Liver (tissue), 9 donors: Measurements from ENCODE around the gene PIWIL1. TPM values are rescaled to one million over a fixed set of nuclear protein-coding genes. Genes with fewer than 3 reads are reported as not detected.

Experiments
- DNase-seq: peaks from one replicate; pipeline ENCODE4 v3.0.0-alpha.2; 2017; ENCODE audit warnings: low spot score
- H3K27ac ChIP-seq, 2 donors: one replicate each; pipeline ENCODE4 v1.7.0; 2013; ENCODE audit warnings: inconsistent platforms in 2 of 2, low read length in 2 of 2, control low read depth in 1 of 2, low read depth in 1 of 2, mild to moderate bottlenecking in 1 of 2
- H3K27me3 ChIP-seq, 4 donors: one replicate each; pipeline versions ENCODE4 v1.6.1 to v1.7.0; 2013; ENCODE audit warnings: low read length in 3 of 4, inconsistent platforms in 1 of 4, mild to moderate bottlenecking in 1 of 4, moderate library complexity in 1 of 4; ENCODE audit not compliant: control insufficient read depth in 4 of 4, insufficient read depth in 4 of 4
- H3K36me3 ChIP-seq, 4 donors: one replicate each; pipeline versions ENCODE4 v1.6.1 to v1.7.0; 2013; ENCODE audit warnings: low read length in 3 of 4, mild to moderate bottlenecking in 3 of 4, low read depth in 1 of 4, moderate library complexity in 1 of 4; ENCODE audit not compliant: control insufficient read depth in 4 of 4, insufficient read depth in 3 of 4
- H3K4me1 ChIP-seq, 4 donors: one replicate each; pipeline versions ENCODE4 v1.6.1 to v1.7.0; 2013; ENCODE audit warnings: low read length in 3 of 4, mild to moderate bottlenecking in 3 of 4, moderate library complexity in 1 of 4; ENCODE audit not compliant: control insufficient read depth in 4 of 4, insufficient read depth in 4 of 4
- H3K4me3 ChIP-seq, 3 donors: one replicate each; pipeline versions ENCODE4 v1.6.1 to v1.7.0; 2013; ENCODE audit warnings: low read length in 3 of 3, control low read depth in 1 of 3, low read depth in 1 of 3, mild to moderate bottlenecking in 1 of 3
- H3K9ac ChIP-seq, 2 donors: one replicate each; pipeline ENCODE4 v1.7.0; 2013; ENCODE audit warnings: low read length in 2 of 2, mild to moderate bottlenecking in 2 of 2, moderate library complexity in 2 of 2, control low read depth in 1 of 2, low read depth in 1 of 2
- H3K9me3 ChIP-seq, 4 donors: one replicate each; pipeline versions ENCODE4 v1.6.1 to v1.7.0; 2013; ENCODE audit warnings: low read length in 3 of 4; ENCODE audit not compliant: control insufficient read depth in 4 of 4
- EGR1 ChIP-seq, 2 donors: IDR thresholded peaks; 2 replicates each; pipeline ENCODE4 v1.6.1; 2016 to 2018; ENCODE audit warnings: antibody characterized with exemption in 2 of 2, low read depth in 2 of 2
- FOXA1 ChIP-seq: IDR thresholded peaks from 2 replicates; pipeline ENCODE4 v1.6.1; 2016; ENCODE audit warnings: antibody characterized with exemption
- FOXA2 ChIP-seq: IDR thresholded peaks from 2 replicates; pipeline ENCODE4 v1.6.1; 2016; ENCODE audit warnings: antibody characterized with exemption
- GABPA ChIP-seq, 2 donors: IDR thresholded peaks in 1 of 2; conservative IDR thresholded peaks in 1 of 2; 2 replicates each; pipeline ENCODE4 v1.6.1; 2016; ENCODE audit warnings: antibody characterized with exemption in 2 of 2, mild to moderate bottlenecking in 1 of 2, moderate library complexity in 1 of 2
- HNF4A ChIP-seq, 2 donors: conservative IDR thresholded peaks; 2 replicates each; pipeline ENCODE4 v1.6.1; 2016; ENCODE audit warnings: antibody characterized with exemption in 2 of 2, mild to moderate bottlenecking in 2 of 2
- HNF4G ChIP-seq: IDR thresholded peaks from 2 replicates; pipeline ENCODE4 v1.6.1; 2016; ENCODE audit warnings: antibody characterized with exemption
- JUND ChIP-seq, 2 donors: IDR thresholded peaks; 2 replicates each; pipeline ENCODE4 v1.6.1; 2016; ENCODE audit warnings: antibody characterized with exemption in 2 of 2
- NR2F2 ChIP-seq: IDR thresholded peaks from 2 replicates; pipeline ENCODE4 v1.6.1; 2016; ENCODE audit warnings: antibody characterized with exemption
- RAD21 ChIP-seq, 2 donors: IDR thresholded peaks; 2 replicates each; pipeline ENCODE4 v1.6.1; 2016; ENCODE audit warnings: antibody characterized with exemption in 2 of 2, mild to moderate bottlenecking in 2 of 2
- RXRA ChIP-seq, 2 donors: IDR thresholded peaks; 2 replicates each; pipeline ENCODE4 v1.6.1; 2017 to 2018; ENCODE audit warnings: antibody characterized with exemption in 2 of 2, mild to moderate bottlenecking in 1 of 2
- SP1 ChIP-seq: IDR thresholded peaks from 2 replicates; pipeline ENCODE4 v1.6.1; 2018; ENCODE audit warnings: antibody characterized with exemption, mild to moderate bottlenecking
- TAF1 ChIP-seq: conservative IDR thresholded peaks from 2 replicates; pipeline ENCODE4 v1.6.1; 2016; ENCODE audit warnings: antibody characterized with exemption, mild to moderate bottlenecking
- YY1 ChIP-seq: IDR thresholded peaks from 2 replicates; pipeline ENCODE4 v1.6.1; 2016; ENCODE audit warnings: antibody characterized with exemption, mild to moderate bottlenecking
- WGBS: extraction: QIAGEN DNeasy Blood & Tissue Kit; methylation state at CpG from one replicate; pipeline ENCODE4 v1.1.7; 2013; 5-methylcytosine and 5-hydroxymethylcytosine counted together
- polyA plus RNA-seq, 2 donors: library from polyadenylated mRNA; stranded (reverse) in 1 of 2; unstranded in 1 of 2; fragments of 200-250 nt in 1 of 2; fragments of >200 nt in 1 of 2; fragmentation: Nextera tagmentation in 1 of 2; extraction: Ambion mirVana in 1 of 2; gene quantifications; one replicate each; pipeline versions ENCODE4 v1.2.1 to v1.2.3, GENCODE V29; 2013 to 2015
- total RNA-seq, 2 donors: library from RNA; depleted of rRNA; stranded (reverse); fragments of >200 nt; gene quantifications; one replicate each; pipeline ENCODE4 v1.2.3, GENCODE V29; 2014
- TF ChIP-seq, protein P1 (sequence below): IDR thresholded peaks from 2 replicates; pipeline ENCODE4 v1.6.1; 2016; ENCODE audit warnings: antibody characterized with exemption, mild to moderate bottlenecking
- TF ChIP-seq, protein P2 (sequence below): fragments of 150-350 bp; IDR thresholded peaks from 2 replicates; pipeline ENCODE4 v1.5.1; 2017; ENCODE audit warnings: improper control_type of control experiment, low read depth, low read length; ENCODE audit not compliant: missing input control
- TF ChIP-seq, protein P3 (sequence below): IDR thresholded peaks from 2 replicates; pipeline ENCODE4 v1.6.1; 2016; ENCODE audit warnings: antibody characterized with exemption
- TF ChIP-seq, protein P4 (sequence below): IDR thresholded peaks from 2 replicates; pipeline ENCODE4 v1.6.1; 2016; ENCODE audit warnings: antibody characterized with exemption
- donor health status: healthy.
- donor health status: healthy.
- donor health status: healthy.
- donor health status: healthy.
- donor health status: healthy.

PIWIL1 gene
- total and polyA plus RNA-seq, 4 donors = 0.01 TPM; not detected in 3

DNA sequence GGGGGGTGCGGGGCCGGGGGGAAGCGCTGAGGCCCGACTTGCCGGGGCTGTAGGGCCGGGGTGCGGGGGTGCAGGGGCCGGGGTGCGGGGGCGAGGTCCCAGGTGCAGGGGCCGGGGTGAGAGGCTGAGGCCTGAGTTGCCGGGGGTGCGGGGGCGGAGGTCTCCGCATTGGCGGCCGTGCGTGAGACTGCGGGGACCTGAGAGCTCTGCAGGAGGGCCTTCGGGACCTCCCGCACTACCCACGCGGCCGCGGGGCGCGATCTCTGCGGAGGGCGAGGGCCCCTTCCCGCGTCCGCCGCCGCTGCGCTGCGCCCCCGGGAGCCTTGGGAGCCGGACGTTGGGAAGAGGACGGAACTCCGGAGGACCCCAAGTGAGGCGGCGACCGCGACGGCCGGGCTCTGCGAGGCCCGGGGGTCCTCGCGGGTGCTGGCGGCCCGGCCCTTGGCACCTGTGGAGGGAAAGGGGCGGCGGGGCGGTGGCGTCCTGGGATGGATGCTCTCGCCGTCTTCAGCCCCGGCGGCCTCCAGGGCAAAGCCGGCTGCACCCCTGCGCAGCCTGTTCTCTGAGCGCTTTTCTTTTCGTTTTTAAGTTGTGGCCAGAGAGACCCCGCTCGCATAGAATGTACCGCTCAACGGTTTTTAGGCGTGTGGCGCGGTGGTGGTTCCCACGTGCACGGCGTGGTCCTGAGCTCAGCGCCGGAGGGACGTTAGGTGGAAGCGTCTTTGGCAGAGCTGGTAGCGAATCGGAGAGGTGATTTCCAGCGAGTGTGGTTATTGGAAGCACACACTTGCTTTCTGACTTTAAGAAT, 1.3 kb downstream of the PIWIL1 start (continued):
- TF ChIP-seq RAD21 (IDR thresholded peaks at IDR 0.05) = no peak
- TF ChIP-seq GABPA (IDR thresholded peaks at IDR 0.05 in 1 of 2, conservative IDR thresholded peaks at IDR 0.05 in 1 of 2) = no peak
- no peak for TF ChIP-seq EGR1 (IDR thresholded peaks at IDR 0.05; ENCODE audit: low read depth in 2 of 2)
- TF ChIP-seq FOXA1 = no peak
- TF ChIP-seq HNF4G = no peak
- TF ChIP-seq RXRA (IDR thresholded peaks at IDR 0.05) = no peak

DNA sequence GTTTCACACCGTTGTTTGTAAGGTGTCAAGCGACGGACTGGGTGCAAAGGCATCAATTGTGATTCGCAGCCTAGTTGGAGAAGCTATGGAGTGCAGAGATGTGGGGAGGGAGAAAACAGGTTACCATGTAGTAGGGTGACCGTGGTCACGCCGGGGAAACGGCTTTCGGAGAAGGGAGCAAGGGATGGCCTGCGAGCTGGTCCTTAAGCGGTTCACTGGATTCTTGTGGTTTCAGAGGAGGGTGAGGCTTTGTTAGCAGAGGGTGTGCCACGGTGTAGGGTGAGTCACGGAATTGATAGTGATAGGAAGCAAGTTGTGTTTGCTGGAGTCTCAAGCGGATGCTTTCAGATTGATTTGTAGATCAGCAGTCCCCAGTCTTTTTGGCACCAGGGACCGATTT, 2.3 kb downstream of the PIWIL1 start:
- 59% methylated on average over 15 of the region's 15 CpGs for WGBS
- Histone ChIP-seq H3K9ac (no peak overlapping the region), H3K27me3 (peaks cover 0 to 5% (median 1%) of the 10 kb centered on the region in 4 donors), H3K27ac (no peak overlapping the region), H3K36me3 (no peaks in the 10 kb centered on the region), H3K4me1 (peaks cover 0 to 11% (median 8%) of the 10 kb centered on the region in 4 donors), H3K9me3 (peaks cover 0 to 7% (median 2%) of the 10 kb centered on the region in 4 donors), H3K4me3 (no peak overlapping the region)
- no peak for DNase-seq
- no peak for TF ChIP-seq JUND (IDR thresholded peaks at IDR 0.05)
- TF ChIP-seq SP1 = no peak
- TF ChIP-seq, protein P1, sequence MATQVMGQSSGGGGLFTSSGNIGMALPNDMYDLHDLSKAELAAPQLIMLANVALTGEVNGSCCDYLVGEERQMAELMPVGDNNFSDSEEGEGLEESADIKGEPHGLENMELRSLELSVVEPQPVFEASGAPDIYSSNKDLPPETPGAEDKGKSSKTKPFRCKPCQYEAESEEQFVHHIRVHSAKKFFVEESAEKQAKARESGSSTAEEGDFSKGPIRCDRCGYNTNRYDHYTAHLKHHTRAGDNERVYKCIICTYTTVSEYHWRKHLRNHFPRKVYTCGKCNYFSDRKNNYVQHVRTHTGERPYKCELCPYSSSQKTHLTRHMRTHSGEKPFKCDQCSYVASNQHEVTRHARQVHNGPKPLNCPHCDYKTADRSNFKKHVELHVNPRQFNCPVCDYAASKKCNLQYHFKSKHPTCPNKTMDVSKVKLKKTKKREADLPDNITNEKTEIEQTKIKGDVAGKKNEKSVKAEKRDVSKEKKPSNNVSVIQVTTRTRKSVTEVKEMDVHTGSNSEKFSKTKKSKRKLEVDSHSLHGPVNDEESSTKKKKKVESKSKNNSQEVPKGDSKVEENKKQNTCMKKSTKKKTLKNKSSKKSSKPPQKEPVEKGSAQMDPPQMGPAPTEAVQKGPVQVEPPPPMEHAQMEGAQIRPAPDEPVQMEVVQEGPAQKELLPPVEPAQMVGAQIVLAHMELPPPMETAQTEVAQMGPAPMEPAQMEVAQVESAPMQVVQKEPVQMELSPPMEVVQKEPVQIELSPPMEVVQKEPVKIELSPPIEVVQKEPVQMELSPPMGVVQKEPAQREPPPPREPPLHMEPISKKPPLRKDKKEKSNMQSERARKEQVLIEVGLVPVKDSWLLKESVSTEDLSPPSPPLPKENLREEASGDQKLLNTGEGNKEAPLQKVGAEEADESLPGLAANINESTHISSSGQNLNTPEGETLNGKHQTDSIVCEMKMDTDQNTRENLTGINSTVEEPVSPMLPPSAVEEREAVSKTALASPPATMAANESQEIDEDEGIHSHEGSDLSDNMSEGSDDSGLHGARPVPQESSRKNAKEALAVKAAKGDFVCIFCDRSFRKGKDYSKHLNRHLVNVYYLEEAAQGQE = no peak
- no peak for TF ChIP-seq NR2F2
- no peak for TF ChIP-seq FOXA2
- no peak for TF ChIP-seq RXRA (IDR thresholded peaks at IDR 0.05)
- no peak for TF ChIP-seq GABPA (IDR thresholded peaks at IDR 0.05 in 1 of 2, conservative IDR thresholded peaks at IDR 0.05 in 1 of 2)
- no peak for TF ChIP-seq FOXA1
- TF ChIP-seq, protein P2, sequence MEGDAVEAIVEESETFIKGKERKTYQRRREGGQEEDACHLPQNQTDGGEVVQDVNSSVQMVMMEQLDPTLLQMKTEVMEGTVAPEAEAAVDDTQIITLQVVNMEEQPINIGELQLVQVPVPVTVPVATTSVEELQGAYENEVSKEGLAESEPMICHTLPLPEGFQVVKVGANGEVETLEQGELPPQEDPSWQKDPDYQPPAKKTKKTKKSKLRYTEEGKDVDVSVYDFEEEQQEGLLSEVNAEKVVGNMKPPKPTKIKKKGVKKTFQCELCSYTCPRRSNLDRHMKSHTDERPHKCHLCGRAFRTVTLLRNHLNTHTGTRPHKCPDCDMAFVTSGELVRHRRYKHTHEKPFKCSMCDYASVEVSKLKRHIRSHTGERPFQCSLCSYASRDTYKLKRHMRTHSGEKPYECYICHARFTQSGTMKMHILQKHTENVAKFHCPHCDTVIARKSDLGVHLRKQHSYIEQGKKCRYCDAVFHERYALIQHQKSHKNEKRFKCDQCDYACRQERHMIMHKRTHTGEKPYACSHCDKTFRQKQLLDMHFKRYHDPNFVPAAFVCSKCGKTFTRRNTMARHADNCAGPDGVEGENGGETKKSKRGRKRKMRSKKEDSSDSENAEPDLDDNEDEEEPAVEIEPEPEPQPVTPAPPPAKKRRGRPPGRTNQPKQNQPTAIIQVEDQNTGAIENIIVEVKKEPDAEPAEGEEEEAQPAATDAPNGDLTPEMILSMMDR = no peak
- TF ChIP-seq, protein P3, sequence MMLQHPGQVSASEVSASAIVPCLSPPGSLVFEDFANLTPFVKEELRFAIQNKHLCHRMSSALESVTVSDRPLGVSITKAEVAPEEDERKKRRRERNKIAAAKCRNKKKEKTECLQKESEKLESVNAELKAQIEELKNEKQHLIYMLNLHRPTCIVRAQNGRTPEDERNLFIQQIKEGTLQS = no peak
- TF ChIP-seq, protein P4, sequence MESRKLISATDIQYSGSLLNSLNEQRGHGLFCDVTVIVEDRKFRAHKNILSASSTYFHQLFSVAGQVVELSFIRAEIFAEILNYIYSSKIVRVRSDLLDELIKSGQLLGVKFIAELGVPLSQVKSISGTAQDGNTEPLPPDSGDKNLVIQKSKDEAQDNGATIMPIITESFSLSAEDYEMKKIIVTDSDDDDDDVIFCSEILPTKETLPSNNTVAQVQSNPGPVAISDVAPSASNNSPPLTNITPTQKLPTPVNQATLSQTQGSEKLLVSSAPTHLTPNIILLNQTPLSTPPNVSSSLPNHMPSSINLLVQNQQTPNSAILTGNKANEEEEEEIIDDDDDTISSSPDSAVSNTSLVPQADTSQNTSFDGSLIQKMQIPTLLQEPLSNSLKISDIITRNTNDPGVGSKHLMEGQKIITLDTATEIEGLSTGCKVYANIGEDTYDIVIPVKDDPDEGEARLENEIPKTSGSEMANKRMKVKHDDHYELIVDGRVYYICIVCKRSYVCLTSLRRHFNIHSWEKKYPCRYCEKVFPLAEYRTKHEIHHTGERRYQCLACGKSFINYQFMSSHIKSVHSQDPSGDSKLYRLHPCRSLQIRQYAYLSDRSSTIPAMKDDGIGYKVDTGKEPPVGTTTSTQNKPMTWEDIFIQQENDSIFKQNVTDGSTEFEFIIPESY = no peak
- no peak for TF ChIP-seq TAF1
- TF ChIP-seq EGR1 (IDR thresholded peaks at IDR 0.05; ENCODE audit: low read depth in 2 of 2) = no peak
- no peak for TF ChIP-seq HNF4A (conservative IDR thresholded peaks at IDR 0.05)
- no peak for TF ChIP-seq YY1
- TF ChIP-seq HNF4G = no peak
- no peak for TF ChIP-seq RAD21 (IDR thresholded peaks at IDR 0.05)
